Measurements from ENCODE around the gene RRAGA. TPM values are rescaled to one million over a fixed set of nuclear protein-coding genes. Genes with fewer than 3 reads are reported as not detected.
A peak's percentile ranks its signal among the peaks of the same experiment; 100 is the strongest.

RRAGA gene
- total RNA-seq, 4 donors from 2014 or later: 37.1 to 108 (median 62.5) TPM

GRCh38 chr9:19028835-19029451 lies 20.3 kb upstream of the RRAGA start:
- peaks cover 0 to 7% of the 10 kb centered on the region in 2 donors for H3K4me1 ChIP-seq
- TF ChIP-seq POLR2A (IDR thresholded peaks at IDR 0.05) (no peak), CTCF (IDR thresholded peaks at IDR 0.05) (peak; percentile 75 to 80 (median 79))
- no peaks in the 10 kb centered on the region for H3K9me3 ChIP-seq
- intact Hi-C loops (cut with DNase I; ENCODE audit: low total_unique reads): no loop called here
- peak; percentile 31 to 47 for DNase-seq
- no peaks in the 10 kb centered on the region for H3K27me3 ChIP-seq
- no peaks in the 10 kb centered on the region for H3K36me3 ChIP-seq
- H3K4me3 ChIP-seq: no peak overlapping the region
- no peak overlapping the region for H3K27ac ChIP-seq

- Histone ChIP-seq H3K9me3 (no peaks in the 10 kb centered on the region), H3K36me3 (no peaks in the 10 kb centered on the region), H3K27me3 (no peaks in the 10 kb centered on the region), H3K27ac (no peak overlapping the region), H3K4me1 (peaks cover 0 to 7% of the 10 kb centered on the region in 2 donors), H3K4me3 (no peak overlapping the region)
- DNase-seq: no peak
- intact Hi-C loops (cut with DNase I; ENCODE audit: low total_unique reads): no loop called here
- TF ChIP-seq POLR2A (IDR thresholded peaks at IDR 0.05): no peak
- TF ChIP-seq CTCF (IDR thresholded peaks at IDR 0.05): no peak
Observed at GRCh38 chr9:19030899-19031298, 18.3 kb upstream of the RRAGA start.

- H3K27me3 ChIP-seq: no peaks in the 10 kb centered on the region
- H3K4me1 ChIP-seq: peaks cover 0 to 7% of the 10 kb centered on the region in 2 donors
- DNase-seq: peak; percentile 60 to 63
- intact Hi-C loops (cut with DNase I; ENCODE audit: low total_unique reads): no loop called here
- no peaks in the 10 kb centered on the region for H3K9me3 ChIP-seq
- TF ChIP-seq POLR2A (IDR thresholded peaks at IDR 0.05) (no peak), CTCF (IDR thresholded peaks at IDR 0.05) (no peak)
- H3K36me3 ChIP-seq: no peaks in the 10 kb centered on the region
- no peak overlapping the region for H3K27ac ChIP-seq
- no peak overlapping the region for H3K4me3 ChIP-seq
Observed at GRCh38 chr9:19032406-19032805, 16.8 kb upstream of the RRAGA start.

GRCh38 chr9:19033015-19033414 lies 16.2 kb upstream of the RRAGA start, which contains the start of gene SAXO1:
Gene SAXO1, minus strand, starts transcription at chr9:19033209. Its CDS starts 301 bp downstream, at chr9:19032908.
- TF ChIP-seq CTCF (IDR thresholded peaks at IDR 0.05) (no peak), POLR2A (IDR thresholded peaks at IDR 0.05) (no peak)
- Histone ChIP-seq H3K4me3 (no peak within 1 kb of the TSS), H3K36me3 (no peaks in the 10 kb centered on the region), H3K27me3 (no peaks in the 10 kb centered on the region), H3K9me3 (no peaks in the 10 kb centered on the region), H3K27ac (no peak within 1 kb of the TSS), H3K4me1 (peaks cover 0 to 7% of the 10 kb centered on the region in 2 donors)
- no peak for DNase-seq
- intact Hi-C loops (cut with DNase I; ENCODE audit: low total_unique reads): no loop called here

- no peak overlapping the region for H3K4me3 ChIP-seq
- no peak for TF ChIP-seq POLR2A (IDR thresholded peaks at IDR 0.05)
- no peak for TF ChIP-seq CTCF (IDR thresholded peaks at IDR 0.05)
- H3K36me3 ChIP-seq: no peaks in the 10 kb centered on the region
- intact Hi-C loops (cut with DNase I; ENCODE audit: low total_unique reads): no loop called here
- no peak for DNase-seq
- H3K27me3 ChIP-seq: no peaks in the 10 kb centered on the region
- H3K4me1 ChIP-seq: no peaks in the 10 kb centered on the region
- H3K9me3 ChIP-seq: no peaks in the 10 kb centered on the region
- H3K27ac ChIP-seq: no peak overlapping the region
Observed at GRCh38 chr9:19036611-19037010, 12.6 kb upstream of the RRAGA start.

Measured in uterus (tissue), 4 donors.